ENCODE results near the gene SYT17.

SYT17 gene

DNA sequence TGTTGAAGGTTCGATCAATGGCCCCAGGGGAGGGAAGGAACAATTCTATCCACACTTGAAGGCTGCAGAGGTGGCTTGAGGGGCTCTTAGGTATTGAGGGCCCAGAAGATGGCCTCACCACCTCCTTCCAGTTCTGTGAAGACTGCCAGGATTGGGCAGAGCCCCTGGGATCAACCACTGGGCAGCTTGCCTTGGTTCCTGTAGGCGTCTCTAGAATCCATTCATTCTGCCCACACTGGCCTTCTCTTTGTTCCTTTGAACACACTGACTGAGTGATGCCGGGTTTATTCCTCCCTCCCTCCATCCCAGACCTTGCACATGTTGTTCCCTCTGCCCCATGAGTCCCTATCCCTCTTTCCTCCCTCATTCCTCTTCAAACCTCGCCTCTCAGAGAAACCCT lies 50.5 kb downstream of the SYT17 start:
- no peak for DNase-seq (ENCODE audit: low read depth in 2 of 2)

GRCh38 chr16:19219836-19220235 lies 51.8 kb downstream of the SYT17 start:
- no peak for DNase-seq (ENCODE audit: low read depth in 2 of 2)

DNA sequence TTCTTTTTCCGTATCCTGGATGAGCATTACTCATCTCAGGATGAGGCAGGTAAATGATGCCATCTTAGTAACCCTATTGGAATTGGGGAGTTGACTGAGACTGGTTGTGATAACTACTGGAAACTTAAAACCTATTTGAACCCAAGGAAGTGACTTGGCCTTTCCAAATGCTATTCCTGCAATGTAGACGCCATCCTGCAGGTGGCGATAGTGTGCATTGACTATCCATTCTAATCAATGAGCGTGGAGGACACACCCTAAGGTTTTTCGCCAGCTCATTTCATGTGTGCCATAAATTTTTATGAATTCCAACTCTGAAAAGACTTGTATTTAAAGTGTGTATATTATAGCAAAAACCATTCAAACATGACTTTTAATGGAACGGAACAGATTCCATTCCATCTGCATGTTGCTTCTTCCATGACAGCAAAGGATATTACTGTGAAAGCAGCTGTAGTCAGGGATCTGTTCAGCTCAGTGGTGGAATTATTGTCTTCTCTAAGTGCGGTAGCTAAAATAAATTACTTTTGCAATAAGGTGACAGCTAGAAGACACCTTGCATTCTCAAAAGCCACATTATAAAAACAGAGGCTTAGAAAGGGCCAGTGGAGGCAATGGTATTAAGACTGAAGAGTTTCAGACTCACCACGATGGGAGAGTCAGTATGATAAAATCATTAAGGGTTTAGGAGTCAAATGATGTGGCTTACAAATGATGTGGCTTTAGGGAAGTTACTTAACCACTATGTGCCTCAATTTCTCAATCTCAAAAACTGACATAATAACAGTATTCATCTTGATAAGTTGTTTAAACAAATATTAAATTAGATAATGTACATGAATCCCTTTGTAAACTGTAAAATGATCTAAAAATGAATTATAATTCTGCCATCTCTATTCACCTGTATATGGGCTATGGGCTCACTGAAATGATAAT lies 55.5 kb downstream of the SYT17 start:
- DNase-seq (ENCODE audit: low read depth in 2 of 2) = no peak

DNA sequence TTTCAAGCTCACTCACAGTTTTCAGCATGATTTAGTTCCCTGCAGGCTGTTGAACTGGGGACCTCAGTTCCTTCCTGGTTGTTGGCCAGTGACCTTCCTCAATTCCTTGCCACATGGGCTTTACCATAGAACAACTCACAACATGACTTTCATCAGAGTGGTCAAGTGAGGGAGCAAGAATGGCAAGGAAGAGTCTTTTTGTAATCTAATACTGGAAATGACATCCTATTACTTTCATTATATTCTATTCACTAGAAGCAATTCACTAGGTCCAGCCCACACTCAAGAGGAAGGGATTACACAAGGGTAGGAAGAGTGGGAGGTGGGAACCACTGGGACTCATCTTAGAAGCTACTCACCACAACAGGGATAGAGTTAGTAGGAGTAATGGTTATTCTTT lies 57.6 kb downstream of the SYT17 start:
- DNase-seq (ENCODE audit: low read depth in 2 of 2) = no peak

DNA sequence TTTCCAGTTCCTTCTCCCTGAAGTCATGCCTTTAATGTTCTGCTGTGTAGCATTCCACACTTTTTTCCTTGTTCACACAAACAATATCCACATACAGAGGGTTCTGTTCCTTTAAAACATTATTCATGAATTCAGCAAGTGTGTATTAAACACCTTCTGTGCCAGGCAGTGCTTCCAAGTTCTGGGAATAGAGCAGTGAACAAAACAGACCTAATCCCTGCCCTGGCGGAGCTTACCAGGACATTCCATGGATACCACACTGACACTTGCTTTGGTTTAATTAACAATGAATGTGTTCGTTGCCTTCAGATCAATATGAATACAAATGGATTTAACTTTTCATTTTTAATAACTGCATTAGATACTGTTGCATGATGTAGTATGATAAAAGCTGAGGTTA lies 59.6 kb downstream of the SYT17 start:
- no peak for DNase-seq (ENCODE audit: low read depth in 2 of 2)

DNA sequence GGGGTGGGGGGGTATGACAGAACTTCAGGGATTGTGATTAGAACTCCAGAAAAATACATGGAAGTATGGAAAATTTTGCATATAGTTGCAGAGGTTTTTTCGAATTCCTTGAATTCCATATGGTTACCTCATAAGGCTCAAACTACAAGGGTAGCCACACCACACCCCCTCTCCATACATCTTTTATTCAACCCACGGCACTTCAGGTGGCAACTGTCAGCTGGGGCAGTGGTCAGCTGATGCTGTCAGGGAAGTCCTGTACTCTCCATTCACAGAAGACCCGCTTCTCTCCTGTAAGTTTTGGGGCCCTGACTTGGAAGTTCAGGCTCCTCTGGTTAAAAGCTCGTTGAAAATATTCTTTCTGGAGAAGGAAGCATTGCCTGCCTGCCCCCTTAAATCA lies 60.0 kb downstream of the SYT17 start:
- no peak for DNase-seq (ENCODE audit: low read depth in 2 of 2)

DNA sequence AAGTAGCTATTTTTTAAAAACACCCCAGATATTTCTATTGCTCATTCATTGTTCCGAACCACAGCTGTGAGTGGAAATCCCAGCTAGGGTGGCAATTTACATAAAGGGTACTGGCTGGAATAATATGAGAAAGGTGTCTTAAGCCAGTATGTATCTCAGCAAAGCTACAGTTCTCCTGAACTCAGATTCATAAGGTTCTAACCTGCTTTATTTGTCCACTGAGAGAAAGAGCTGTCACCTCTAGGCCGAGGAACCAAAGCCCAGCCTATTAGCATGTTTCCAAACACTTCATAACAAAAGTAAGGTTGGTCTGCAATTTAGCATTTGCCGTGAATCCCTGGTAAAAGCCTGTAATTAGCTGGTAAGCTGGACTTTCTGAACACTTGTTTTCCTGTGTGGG lies 60.5 kb downstream of the SYT17 start:
- DNase-seq (ENCODE audit: low read depth in 2 of 2) = no peak

- no peak for DNase-seq (ENCODE audit: low read depth in 2 of 2)
These were observed 62.5 kb downstream of the SYT17 start for GRCh38 chr16:19230575-19230974.

GRCh38 chr16:19231881-19232280 lies 63.8 kb downstream of the SYT17 start:
- DNase-seq (ENCODE audit: low read depth in 2 of 2) = no peak

- DNase-seq (ENCODE audit: low read depth in 2 of 2) = no peak
These were observed 64.9 kb downstream of the SYT17 start for GRCh38 chr16:19232988-19233387.

- DNase-seq (ENCODE audit: low read depth in 2 of 2) = no peak
These were observed 67.4 kb downstream of the SYT17 start for GRCh38 chr16:19235478-19235877.

DNA sequence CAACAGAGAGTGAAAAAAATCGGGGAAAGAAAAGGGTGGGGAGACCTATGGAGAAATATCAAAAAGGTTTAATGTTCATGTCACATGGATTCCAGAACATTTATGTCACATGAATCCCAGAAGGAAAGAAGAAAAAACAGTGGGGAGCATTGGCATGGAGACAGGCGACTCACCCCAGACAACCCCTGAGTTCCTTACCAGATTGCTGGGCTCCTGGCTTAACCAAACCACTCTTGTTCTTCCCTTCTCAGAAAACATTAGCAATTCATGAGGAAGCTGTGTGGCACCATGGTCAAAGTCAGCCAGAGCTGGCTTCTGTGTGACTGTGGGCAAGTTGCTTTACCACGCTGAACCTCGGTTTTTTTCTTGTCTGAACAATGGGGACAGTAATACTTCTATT lies 67.8 kb downstream of the SYT17 start:
- DNase-seq (ENCODE audit: low read depth in 2 of 2) = no peak

DNA sequence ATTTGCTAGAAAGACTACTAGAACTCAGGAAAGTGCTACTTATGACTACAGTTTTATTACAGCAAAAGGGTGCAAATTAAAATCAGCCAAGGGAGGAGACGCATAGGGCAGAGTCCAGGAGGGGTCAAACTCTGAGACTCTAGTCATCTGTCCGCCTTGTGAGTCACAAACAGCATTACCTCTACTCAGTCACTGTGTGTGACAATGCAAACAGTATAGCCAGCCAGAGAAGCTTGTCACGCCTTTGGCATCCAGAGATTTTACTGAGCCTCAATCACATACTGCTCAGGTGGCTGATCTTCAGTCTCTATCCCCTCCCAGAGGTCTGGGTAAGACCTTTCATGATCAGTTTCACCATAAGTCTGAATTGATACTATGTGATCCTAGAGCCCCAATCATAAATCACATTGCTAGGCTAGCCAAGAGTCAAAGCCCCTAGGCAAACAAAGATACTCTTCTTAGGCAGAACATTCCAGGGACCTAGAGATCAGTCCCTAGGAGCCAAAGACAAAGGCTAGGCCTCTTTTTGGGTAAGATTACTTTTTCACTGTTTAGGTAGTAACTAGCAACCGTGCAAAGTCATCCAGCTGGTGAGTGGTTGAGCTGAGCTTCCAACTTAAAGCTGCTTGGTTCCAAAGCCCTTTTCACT lies 68.6 kb downstream of the SYT17 start:
- DNase-seq (ENCODE audit: low read depth in 2 of 2) = no peak

DNA sequence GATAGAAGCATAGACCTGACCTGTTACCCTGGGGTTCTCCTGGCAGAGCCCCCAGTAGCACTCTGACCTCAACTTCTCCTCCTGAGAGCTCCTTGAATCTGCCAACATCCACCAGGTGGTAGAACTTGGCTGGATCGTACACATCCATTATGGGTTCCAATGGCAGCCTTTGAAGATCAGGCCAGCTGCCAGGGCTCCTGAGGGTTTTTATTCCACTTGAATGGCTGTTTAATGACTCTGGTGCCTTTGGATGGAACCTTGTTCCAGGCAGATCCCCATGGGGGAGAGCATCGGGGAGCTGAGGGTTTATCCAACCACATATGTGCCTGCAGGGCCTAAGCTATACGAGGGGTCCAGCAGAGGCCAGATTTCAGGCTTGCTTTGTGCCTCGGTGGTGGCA lies 70.4 kb downstream of the SYT17 start:
- no peak for DNase-seq (ENCODE audit: low read depth in 2 of 2)

- no peak for DNase-seq (ENCODE audit: low read depth in 2 of 2)
These were observed 71.6 kb downstream of the SYT17 start for GRCh38 chr16:19239511-19240155.

GRCh38 chr16:19240494-19240893 lies 72.5 kb downstream of the SYT17 start:
- DNase-seq (ENCODE audit: low read depth in 2 of 2) = no peak

GRCh38 chr16:19241512-19241911 lies 73.5 kb downstream of the SYT17 start:
- DNase-seq (ENCODE audit: low read depth in 2 of 2) = no peak

DNA sequence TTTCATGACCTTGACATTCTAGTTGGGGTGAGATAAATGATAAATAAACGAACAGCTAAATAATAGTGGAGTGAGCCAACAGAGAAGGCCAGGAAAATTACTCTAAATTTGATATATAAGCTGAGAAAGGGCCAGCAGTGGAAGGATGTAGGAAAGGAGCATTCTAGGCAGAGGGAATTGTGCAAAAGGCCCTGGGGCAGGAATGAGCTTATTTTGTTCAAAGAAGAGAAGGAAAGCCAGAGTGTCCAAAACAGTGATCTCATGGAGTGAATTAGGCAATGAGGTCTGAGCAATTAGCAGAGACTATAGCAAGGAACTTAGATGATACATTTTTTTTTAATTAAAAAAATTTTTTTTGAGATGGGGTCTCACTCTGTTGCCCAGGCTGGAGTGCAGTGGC lies 74.1 kb downstream of the SYT17 start:
- DNase-seq (ENCODE audit: low read depth in 2 of 2) = no peak

DNA sequence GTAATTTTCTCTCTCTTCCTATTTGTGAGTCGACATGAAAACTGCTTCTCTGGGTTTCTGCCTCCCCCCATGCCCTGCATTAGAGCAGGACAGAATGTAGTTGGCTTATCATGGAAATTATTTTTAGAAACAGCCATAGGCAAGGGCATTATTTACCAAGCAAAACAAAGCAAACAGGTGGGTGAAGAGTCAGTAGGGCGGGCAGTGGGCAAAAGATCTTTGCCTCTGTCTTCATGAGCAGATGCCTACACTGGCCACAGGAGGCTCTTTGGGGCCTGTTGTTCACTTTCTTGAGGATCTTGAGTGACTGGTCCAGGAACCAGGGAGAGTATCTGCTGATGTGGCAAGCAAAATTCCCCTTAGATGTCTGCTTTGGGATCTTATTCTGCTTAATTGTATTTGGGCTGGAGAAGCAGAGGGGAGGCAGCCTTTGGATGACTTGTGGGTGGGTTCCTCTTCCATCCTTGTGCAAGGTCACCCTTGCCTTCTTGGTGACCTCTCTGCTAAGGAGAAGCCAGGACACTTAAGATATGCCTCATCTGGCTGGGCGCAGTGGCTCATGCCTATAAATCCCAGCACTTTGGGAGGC lies 75.0 kb downstream of the SYT17 start:
- no peak for DNase-seq (ENCODE audit: low read depth in 2 of 2)

DNA sequence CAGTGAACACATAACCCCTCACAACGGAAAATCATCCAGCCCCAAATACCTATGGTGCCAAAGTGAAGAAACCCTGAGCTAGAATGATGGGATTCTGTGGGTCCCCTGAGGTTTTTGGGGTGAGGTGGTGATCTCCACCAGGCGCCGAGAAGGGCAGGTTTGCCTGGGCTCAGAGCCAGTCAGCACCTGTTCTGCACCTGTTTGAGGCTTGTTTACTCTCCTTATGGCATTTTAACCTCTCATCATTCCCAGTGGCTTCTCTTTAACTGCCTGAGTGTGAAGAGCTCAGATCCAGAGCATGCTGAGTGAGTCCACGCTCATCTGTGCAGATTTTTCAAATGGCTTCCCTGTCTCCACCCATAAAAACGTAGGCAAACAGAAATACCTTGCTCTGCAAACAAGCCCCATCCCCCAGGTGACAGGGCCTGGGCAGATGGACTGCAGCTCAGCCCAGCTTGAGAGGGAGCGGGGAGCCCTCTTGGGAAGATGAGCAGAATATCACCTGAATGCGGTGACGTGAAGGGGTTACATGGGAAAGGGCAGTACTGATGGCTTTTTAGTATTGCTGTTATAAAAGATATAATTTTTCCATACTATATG lies 77.4 kb downstream of the SYT17 start:
- no peak for DNase-seq (ENCODE audit: low read depth in 2 of 2)

GRCh38 chr16:19252904-19253303 lies 84.9 kb downstream of the SYT17 start:
- DNase-seq (ENCODE audit: low read depth in 2 of 2) = no peak

DNA sequence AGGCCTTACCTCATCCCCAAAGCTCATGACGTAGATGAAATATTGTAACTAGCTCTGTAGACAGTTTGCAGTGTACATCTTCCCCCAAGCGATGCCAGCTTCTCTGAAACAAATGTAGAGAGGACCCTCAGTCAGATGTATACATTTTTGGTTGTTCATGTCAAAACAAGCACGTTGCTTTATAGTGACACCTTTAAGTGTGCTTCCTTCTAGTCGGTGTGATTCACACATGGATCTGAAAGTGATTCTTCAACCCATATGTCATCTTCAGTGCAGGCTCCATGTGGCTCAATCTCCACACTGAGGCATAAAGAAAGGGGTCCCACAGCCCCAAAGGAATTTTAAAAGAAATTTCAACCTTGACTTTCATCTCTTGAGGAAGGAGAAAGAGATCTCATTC lies 86.6 kb downstream of the SYT17 start:
- DNase-seq (ENCODE audit: low read depth in 2 of 2) = no peak
